Esophagus squamous epithelium (tissue), 4 donors: ENCODE results near the gene NEO1.

Experiments used
- CTCF ChIP-seq, 6 experiments: fragments of 450-650 bp in 4 of 6; fragments of 200-600 bp in 2 of 6; sonication (generic) in 2 of 6; IDR thresholded peaks; one replicate each; pipeline ENCODE4 v1.5.1; 2016 to 2019; ENCODE audit warnings: antibody characterized with exemption in 6 of 6, mild to moderate bottlenecking in 4 of 6, moderate library complexity in 4 of 6
- POLR2A ChIP-seq, 4 donors: fragments of 450-650 bp; IDR thresholded peaks; one replicate each; pipeline ENCODE4 v1.6.1; 2017; ENCODE audit warnings: antibody characterized with exemption in 4 of 4, mild to moderate bottlenecking in 4 of 4, moderate library complexity in 3 of 4

GRCh38 chr15:73286311-73286710, 234.0 kb downstream of the NEO1 start:
- no peak for TF ChIP-seq CTCF (IDR thresholded peaks at IDR 0.05)
- no peak for TF ChIP-seq POLR2A (IDR thresholded peaks at IDR 0.05)
